Endometrium (tissue), 2 donors: ENCODE results near the gene PCDH17.

ENCODE experiments used
- FAIRE-seq: peaks from 2 replicates; lab custom pipeline; 2012; peaks lifted over from hg19 to GRCh38; lab: Jason Lieb, UNC
- donor health status: control.
- donor health status: control.

PCDH17 gene

DNA sequence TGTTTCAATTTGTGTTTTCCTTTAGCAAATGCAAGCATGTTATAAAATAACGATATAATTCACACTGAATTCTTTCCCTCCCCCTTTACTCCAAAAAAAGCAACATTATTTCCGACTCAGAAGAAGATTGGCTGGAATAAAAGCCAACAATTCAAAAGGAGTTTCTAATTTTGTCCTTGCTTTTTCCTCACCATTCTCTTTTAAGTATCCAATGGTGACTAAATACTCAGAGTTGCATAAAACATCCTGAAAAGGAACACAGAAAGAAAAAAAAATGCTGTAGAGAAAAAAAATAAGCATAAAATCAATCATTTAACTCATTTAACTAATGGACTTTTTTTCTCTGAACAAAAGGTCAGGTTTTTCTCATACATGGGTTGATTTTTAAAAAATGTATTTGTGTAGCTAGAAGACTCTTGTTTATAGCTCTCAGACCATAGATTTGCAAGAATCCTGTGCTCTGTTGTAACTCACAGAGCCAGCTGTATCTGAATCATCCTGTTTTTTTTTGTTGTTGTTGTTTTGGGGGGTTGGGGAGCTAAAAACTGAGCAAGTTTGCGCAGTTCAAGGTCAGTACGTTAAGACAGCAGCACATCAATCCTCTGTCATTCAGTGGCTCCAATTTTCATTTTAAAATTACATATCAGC is 108.1 kb downstream of the PCDH17 start:
- no peak for FAIRE-seq

GRCh38 chr13:57740719-57741118 is 109.2 kb downstream of the PCDH17 start:
- no peak for FAIRE-seq

GRCh38 chr13:57748096-57748495 is 116.6 kb downstream of the PCDH17 start:
- FAIRE-seq = no peak

DNA sequence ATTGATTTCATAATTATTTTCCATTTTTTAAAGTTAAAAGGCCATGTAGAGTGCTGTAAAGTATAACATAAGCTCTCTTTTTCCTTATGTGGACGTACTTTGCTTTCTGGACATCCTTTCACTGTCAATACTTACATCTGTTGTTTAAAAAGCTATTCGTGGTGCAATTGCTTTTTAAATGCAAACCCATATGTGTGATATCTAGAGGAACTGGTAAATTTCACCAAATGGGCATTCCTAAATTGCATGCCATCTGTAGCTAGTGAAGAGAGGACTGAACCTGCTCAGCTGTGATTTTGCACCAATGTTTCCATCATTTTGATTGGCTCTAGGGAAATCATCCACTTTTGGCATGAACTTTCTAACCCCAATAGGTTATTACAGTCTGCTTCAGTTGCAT is 129.4 kb downstream of the PCDH17 start:
- no peak for FAIRE-seq

GRCh38 chr13:57763689-57764088 is 132.1 kb downstream of the PCDH17 start:
- FAIRE-seq = no peak
